B cell (primary cell): ENCODE results near the gene DLG2. TPM values are rescaled to one million over a fixed set of nuclear protein-coding genes. Genes with fewer than 3 reads are reported as not detected.
A peak's percentile ranks its signal among the peaks of the same experiment; 100 is the strongest.

Source experiments
- ATAC-seq: fragments of 200-7000 bp; cut with Tn5 transposase; one replicate; pipeline ENCODE4 v1.10.0; 2021; ENCODE audit warnings: low read depth, mild to moderate bottlenecking, moderate number of reproducible peaks, moderate library complexity
- CTCF ChIA-PET: fragments of 350-600 bp; sonication (Branson Sonifier 250); formaldehyde crosslinking; loops from one replicate; lab custom pipeline; 2021; ENCODE audit warnings: antibody characterized with exemption, inconsistent platforms; lab: Charles Lee
- POLR2A ChIA-PET: fragments of 350-600 bp; sonication (Branson Sonifier 250); formaldehyde crosslinking; loops from one replicate; lab custom pipeline; 2021; ENCODE audit warnings: antibody characterized with exemption; lab: Charles Lee
- DNase-seq: peaks from one replicate; pipeline ENCODE4 v3.0.0; 2013
- H2AFZ ChIP-seq: 2 replicates; pipeline ENCODE4 v1.6.1; 2012; ENCODE audit warnings: mild to moderate bottlenecking, low read depth, low read length; ENCODE audit not compliant: insufficient read depth, poor library complexity, severe bottlenecking
- H3K27ac ChIP-seq, 2 donors: 1 replicate in 1 of 2; 2 replicates in 1 of 2; pipeline ENCODE4 v1.5.1; 2012 to 2013; ENCODE audit warnings: low read length in 2 of 2, mild to moderate bottlenecking in 2 of 2, moderate library complexity in 1 of 2
- H3K27me3 ChIP-seq, 4 experiments: fragments of 200-600 bp in 1 of 4; sonication (generic) in 1 of 4; replicated peaks in 1 of 4; 1 replicate in 2 of 4; 2 replicates in 2 of 4; pipeline versions ENCODE4 v1.6.1 to v1.7.0; 2013 to 2016; ENCODE audit warnings: low read length in 3 of 4, mild to moderate bottlenecking in 2 of 4, mixed read lengths in 1 of 4, moderate library complexity in 1 of 4; ENCODE audit not compliant: insufficient read depth in 4 of 4, control insufficient read depth in 3 of 4; ENCODE audit errors: control extremely low read depth in 1 of 4
- H3K36me3 ChIP-seq, 2 experiments: replicated peaks in 1 of 2; 1 replicate in 1 of 2; 2 replicates in 1 of 2; pipeline versions ENCODE4 v1.6.1 to v1.7.1; 2013; ENCODE audit warnings: low read length in 1 of 2; ENCODE audit not compliant: insufficient read depth in 2 of 2, control insufficient read depth in 1 of 2; ENCODE audit errors: control extremely low read depth in 1 of 2, extremely low read depth in 1 of 2
- H3K4me1 ChIP-seq, 2 donors: fragments of 200-600 bp in 1 of 2; sonication (generic) in 1 of 2; 1 replicate in 1 of 2; 2 replicates in 1 of 2; pipeline versions ENCODE4 v1.5.1 to v1.6.1; 2013 to 2017; ENCODE audit warnings: low read length in 2 of 2; ENCODE audit not compliant: control insufficient read depth in 2 of 2, insufficient read depth in 2 of 2
- H3K4me2 ChIP-seq: replicated peaks from 2 replicates; pipeline ENCODE3; 2012; ENCODE audit warnings: mild to moderate bottlenecking, low read depth, low read length; ENCODE audit not compliant: poor library complexity, severe bottlenecking
- H3K4me3 ChIP-seq, 5 experiments: fragments of 200-600 bp in 1 of 5; sonication (generic) in 1 of 5; 1 replicate in 3 of 5; 2 replicates in 2 of 5; pipeline versions ENCODE4 v1.5.1 to v1.7.0; 2011 to 2016; ENCODE audit warnings: low read length in 4 of 5, mild to moderate bottlenecking in 4 of 5, low read depth in 2 of 5, control low read depth in 1 of 5, moderate library complexity in 1 of 5; ENCODE audit not compliant: insufficient read depth in 1 of 5; ENCODE audit errors: control extremely low read depth in 1 of 5, extremely low read depth in 1 of 5
- H3K79me2 ChIP-seq: fragments of 200-600 bp; sonication (generic); one replicate; pipeline ENCODE4 v1.6.0; 2016; ENCODE audit warnings: low read length; ENCODE audit not compliant: control insufficient read depth, insufficient read depth
- H3K9ac ChIP-seq: fragments of 200-600 bp; sonication (generic); 2 replicates; pipeline ENCODE4 v1.6.1; 2017; ENCODE audit warnings: mild to moderate bottlenecking, low read length, moderate library complexity
- H3K9me3 ChIP-seq, 3 donors: one replicate each; pipeline versions ENCODE4 v1.6.1 to v1.7.1; 2013; ENCODE audit warnings: low read length in 2 of 3; ENCODE audit not compliant: control insufficient read depth in 2 of 3, insufficient read depth in 1 of 3; ENCODE audit errors: control extremely low read depth in 1 of 3
- H4K20me1 ChIP-seq: 2 replicates; pipeline ENCODE4 v1.6.0; 2012; ENCODE audit warnings: mild to moderate bottlenecking, low read length; ENCODE audit not compliant: insufficient read depth, control insufficient read depth, poor library complexity, severe bottlenecking
- H3K27ac Mint-ChIP-seq: one replicate; pipeline ENCODE4 v1.8.0; 2021; ENCODE audit warnings: mixed read lengths
- H3K27me3 Mint-ChIP-seq: one replicate; pipeline ENCODE4 v1.8.0; 2021; ENCODE audit warnings: mixed read lengths
- H3K4me1 Mint-ChIP-seq: one replicate; pipeline ENCODE4 v1.8.0; 2021; ENCODE audit warnings: mixed read lengths
- H3K4me3 Mint-ChIP-seq: one replicate; pipeline ENCODE4 v1.8.0; 2021; ENCODE audit warnings: mixed read lengths
- H3K9me3 Mint-ChIP-seq: one replicate; pipeline ENCODE4 v1.8.0; 2022; ENCODE audit warnings: mixed read lengths; ENCODE audit not compliant: insufficient read depth
- CTCF ChIP-seq: fragments of 200-600 bp; IDR thresholded peaks from one replicate; pipeline ENCODE4 v1.8.0; 2022; ENCODE audit warnings: antibody characterized with exemption, mild to moderate bottlenecking
- EZH2 ChIP-seq: IDR thresholded peaks from 2 replicates; pipeline ENCODE4 v1.6.1; 2012; ENCODE audit warnings: borderline replicate concordance, low read depth, mild to moderate bottlenecking, moderate library complexity, low read length; ENCODE audit not compliant: insufficient read depth, poor library complexity, severe bottlenecking
- WGBS: methylation state at CpG from one replicate; pipeline ENCODE4 v1.1.5; 2013; ENCODE audit warnings: missing lambda C conversion rate; ENCODE audit not compliant: insufficient coverage; 5-methylcytosine and 5-hydroxymethylcytosine counted together
- intact Hi-C: fragments of 100-400 bp; cut with micrococcal nuclease; formaldehyde crosslinking; loops from one replicate; pipeline ENCODE4 v1.10.0; 2022
- polyA plus RNA-seq: library from polyadenylated mRNA; depleted of rRNA; stranded (reverse); fragments of >200 nt; gene quantifications from 2 replicates; pipeline ENCODE4 v1.2.3, GENCODE V29; 2012
- total RNA-seq, 2 donors: library from RNA; stranded (reverse); fragments of 120-200 nt in 1 of 2; gene quantifications; 1 replicate in 1 of 2; 2 replicates in 1 of 2; pipeline versions ENCODE4 v1.2.3 to v1.2.4, GENCODE V29; 2013 to 2022

Gene DLG2
- total and polyA plus RNA-seq, 2 donors (not counting 1 experiment from before 2014, with no cell fraction given), result 0.54 to 5.4 TPM

GRCh38 chr11:85109141-85109540 is 518.0 kb downstream of the DLG2 start:
- Histone ChIP-seq H3K9ac (peak overlapping the region; percentile 11), H3K4me2 (peak overlapping the region; percentile 41), H3K4me3 (peak overlapping the region in 1 of 5 experiments; percentile 25), H3K27me3 (no peaks in the 10 kb centered on the region), H3K4me1 (peaks cover 19 to 26% of the 10 kb centered on the region in 2 donors), H4K20me1 (no peaks in the 10 kb centered on the region), H3K79me2 (no peaks in the 10 kb centered on the region), H3K27ac (peak overlapping the region in 1 of 2 donors; percentile 28), H3K36me3 (no peaks in the 10 kb centered on the region), H3K9me3 (no peaks in the 10 kb centered on the region), H2AFZ (peak overlapping the region; percentile 14)
- DNase-seq (no peak), ATAC-seq (no peak)
- Mint-ChIP-seq H3K4me1 (peaks cover 43% of the 10 kb centered on the region), H3K9me3 (no peaks in the 10 kb centered on the region), H3K27me3 (no peaks in the 10 kb centered on the region), H3K4me3 (peak overlapping the region; percentile 70), H3K27ac (peak overlapping the region; percentile 74)
- whole genome bisulfite sequencing, result no CpG with 5 or more reads among the region's 4 CpGs
- TF ChIP-seq CTCF, result no peak
- no peak for TF ChIP-seq EZH2
- ChIA-PET CTCF (no interaction called here), POLR2A (no interaction called here)
- intact Hi-C loops, result no loop called here

- ATAC-seq (no peak), DNase-seq (no peak)
- intact Hi-C loops, result no loop called here
- Histone ChIP-seq H3K27me3 (no peaks in the 10 kb centered on the region), H2AFZ (no peak overlapping the region), H3K27ac (no peak overlapping the region), H3K36me3 (no peaks in the 10 kb centered on the region), H3K9ac (no peak overlapping the region), H3K9me3 (no peaks in the 10 kb centered on the region), H4K20me1 (no peaks in the 10 kb centered on the region), H3K79me2 (no peaks in the 10 kb centered on the region), H3K4me2 (no peak overlapping the region), H3K4me1 (peaks cover 16 to 21% of the 10 kb centered on the region in 2 donors), H3K4me3 (no peak overlapping the region)
- ChIA-PET CTCF (no interaction called here), POLR2A (no interaction called here)
- Mint-ChIP-seq H3K9me3 (peaks cover 2% of the 10 kb centered on the region), H3K27ac (no peak overlapping the region), H3K4me1 (peaks cover 37% of the 10 kb centered on the region), H3K4me3 (no peak overlapping the region), H3K27me3 (no peaks in the 10 kb centered on the region)
- TF ChIP-seq EZH2 (no peak), CTCF (no peak)
Measured at GRCh38 chr11:85105868-85106267, 521.3 kb downstream of the DLG2 start.
